Activated gamma-delta T cell treated with Interleukin-2 at 50 U/mL for 16 hours (primary cell): ENCODE results near the gene VWF.
"Not testable (repeated sequence)": the region's sequence is repeated elsewhere in the genome, so short reads cannot be mapped to it uniquely, and the experiment has no call there.

Source experiments
- DNase-seq: peaks from one replicate; pipeline ENCODE4 v3.0.0-alpha.2; 2020

The VWF gene

GRCh38 chr12:6124411-6125309, at the start of gene VWF:
Gene VWF (minus strand): TSS chr12:6124670. CDS start chr12:6123196, 1,474 bp downstream.
- no peak for DNase-seq

- DNase-seq, result no peak
Observed at GRCh38 chr12:6172862-6173261, 48.4 kb upstream of the VWF start.

GRCh38 chr12:6172086-6172485, 47.6 kb upstream of the VWF start:
- no peak for DNase-seq

- DNase-seq, result no peak
Observed at GRCh38 chr12:6171409-6172015, 47.0 kb upstream of the VWF start.

- peak; percentile 26 for DNase-seq
Observed at GRCh38 chr12:6167327-6168280, 43.1 kb upstream of the VWF start.

- DNase-seq, result no peak
Observed at GRCh38 chr12:6166808-6167207, 42.3 kb upstream of the VWF start.

GRCh38 chr12:6165395-6165794, 40.9 kb upstream of the VWF start:
- DNase-seq, result no peak

- DNase-seq, result no peak
Observed at GRCh38 chr12:6163416-6164060, 39.1 kb upstream of the VWF start.

GRCh38 chr12:6161124-6161882, 36.8 kb upstream of the VWF start:
- DNase-seq, result no peak

GRCh38 chr12:6160049-6160649, 35.7 kb upstream of the VWF start:
- not testable (repeated sequence) for DNase-seq

- DNase-seq, result not testable (repeated sequence)
Observed at GRCh38 chr12:6159166-6160011, 34.9 kb upstream of the VWF start.

- no peak for DNase-seq
Observed at GRCh38 chr12:6158749-6159148, 34.3 kb upstream of the VWF start.

- no peak for DNase-seq
Observed at GRCh38 chr12:6158255-6158654, 33.8 kb upstream of the VWF start.

- DNase-seq, result no peak
Observed at GRCh38 chr12:6157482-6157881, 33.0 kb upstream of the VWF start.

- DNase-seq, result no peak
Observed at GRCh38 chr12:6154730-6155459, 30.4 kb upstream of the VWF start.

- not testable (repeated sequence) for DNase-seq
Observed at GRCh38 chr12:6148722-6149121, 24.3 kb upstream of the VWF start.

GRCh38 chr12:6148061-6148460, 23.6 kb upstream of the VWF start:
- DNase-seq, result no peak

- DNase-seq, result no peak
Observed at GRCh38 chr12:6146951-6147350, 22.5 kb upstream of the VWF start.

- no peak for DNase-seq
Observed at GRCh38 chr12:6146509-6146908, 22.0 kb upstream of the VWF start.

- DNase-seq, result no peak
Observed at GRCh38 chr12:6145564-6145963, 21.1 kb upstream of the VWF start.
